Measurements from ENCODE around the gene ZMIZ1. TPM values are rescaled to one million over a fixed set of nuclear protein-coding genes. Genes with fewer than 3 reads are reported as not detected.
A peak's percentile ranks its signal among the peaks of the same experiment; 100 is the strongest.

Gene ZMIZ1
- total RNA-seq, 2 experiments from 2014 or later: 14.6 to 15.5 TPM

GRCh38 chr10:79320820-79321493 lies 252.2 kb downstream of the ZMIZ1 start:
- TF ChIP-seq CTCF (IDR thresholded peaks at IDR 0.05): no peak
- H3K36me3 Mint-ChIP-seq (ENCODE audit: low read depth): peaks cover 6% of the 10 kb centered on the region
- ChIA-PET POLR2A (no interaction called here), CTCF (no interaction called here)
- H3K27ac ChIP-seq (ENCODE audit: low read depth in 1 of 2, low read length in 2 of 2): no peak overlapping the region
- H3K27ac Mint-ChIP-seq: peak overlapping the region; percentile 11
- peak overlapping the region; percentile 2 for H3K4me3 Mint-ChIP-seq
- intact Hi-C loops (cut with DNase I, micrococcal nuclease): loop anchor here (10.0 kb wide), 2 partner anchors 76 to 256 kb away; partner anchors contain the start of gene ZMIZ1 (in 1 of the 2)
- H3K27me3 Mint-ChIP-seq: peaks cover 6% of the 10 kb centered on the region
- no peaks in the 10 kb centered on the region for H3K9me3 Mint-ChIP-seq
- H3K9me3 ChIP-seq (ENCODE audit: control insufficient read depth in 1 of 2, insufficient read depth in 1 of 2, low read length in 2 of 2): peaks cover 0 to 4% of the 10 kb centered on the region in 2 experiments
- H3K4me3 ChIP-seq (ENCODE audit: low read length): no peak overlapping the region
- peaks cover 93% of the 10 kb centered on the region for H3K4me1 Mint-ChIP-seq (ENCODE audit: low read depth)
- peak in 3 of 14 experiments; percentile 32 to 74 (median 64) for DNase-seq
- ATAC-seq (ENCODE audit: poor library complexity): no peak
- no peaks in the 10 kb centered on the region for H3K27me3 ChIP-seq (ENCODE audit: control insufficient read depth in 1 of 2, insufficient read depth in 2 of 2, low read length in 2 of 2)
- peaks cover 86% of the 10 kb centered on the region for H3K4me1 ChIP-seq (ENCODE audit: insufficient read depth, low read length)
- H3K36me3 ChIP-seq (ENCODE audit: insufficient read depth, low read length): no peaks in the 10 kb centered on the region

GRCh38 chr10:79321494-79321882 lies 252.7 kb downstream of the ZMIZ1 start:
- Histone ChIP-seq H3K9me3 (ENCODE audit: control insufficient read depth in 1 of 2, insufficient read depth in 1 of 2, low read length in 2 of 2) (peaks cover 0 to 4% of the 10 kb centered on the region in 2 experiments), H3K27me3 (ENCODE audit: control insufficient read depth in 1 of 2, insufficient read depth in 2 of 2, low read length in 2 of 2) (no peaks in the 10 kb centered on the region), H3K27ac (ENCODE audit: low read depth in 1 of 2, low read length in 2 of 2) (no peak overlapping the region), H3K4me3 (ENCODE audit: low read length) (no peak overlapping the region), H3K36me3 (ENCODE audit: insufficient read depth, low read length) (no peaks in the 10 kb centered on the region), H3K4me1 (ENCODE audit: insufficient read depth, low read length) (peaks cover 84% of the 10 kb centered on the region)
- DNase-seq (no peak), ATAC-seq (ENCODE audit: poor library complexity) (no peak)
- H3K9me3 Mint-ChIP-seq: no peaks in the 10 kb centered on the region
- TF ChIP-seq CTCF (IDR thresholded peaks at IDR 0.05): no peak
- peaks cover 87% of the 10 kb centered on the region for H3K4me1 Mint-ChIP-seq (ENCODE audit: low read depth)
- CTCF ChIA-PET: interaction anchor here (1.0 kb wide), 1 partner anchor 25 kb away, joined by 3 read pairs; no protein-coding TSS in a partner anchor
- POLR2A ChIA-PET: interaction anchor here (3.1 kb wide), 1 partner anchor 25 kb away, joined by 46 read pairs; the partner anchor contains the start of gene PPIF
- H3K36me3 Mint-ChIP-seq (ENCODE audit: low read depth): peaks cover 6% of the 10 kb centered on the region
- intact Hi-C loops (cut with DNase I, micrococcal nuclease): loop anchor here (10.0 kb wide), 2 partner anchors 77 to 257 kb away; partner anchors contain the start of gene ZMIZ1 (in 1 of the 2)
- H3K27me3 Mint-ChIP-seq: peaks cover 6% of the 10 kb centered on the region
- H3K27ac Mint-ChIP-seq: peak overlapping the region; percentile 93
- H3K4me3 Mint-ChIP-seq: no peak overlapping the region

GRCh38 chr10:79321951-79322350 lies 253.2 kb downstream of the ZMIZ1 start:
- peaks cover 0 to 4% of the 10 kb centered on the region in 2 experiments for H3K9me3 ChIP-seq (ENCODE audit: control insufficient read depth in 1 of 2, insufficient read depth in 1 of 2, low read length in 2 of 2)
- no peak for TF ChIP-seq CTCF (IDR thresholded peaks at IDR 0.05)
- ATAC-seq (ENCODE audit: poor library complexity) (no peak), DNase-seq (no peak)
- Mint-ChIP-seq H3K36me3 (ENCODE audit: low read depth) (peaks cover 6% of the 10 kb centered on the region), H3K9me3 (no peaks in the 10 kb centered on the region), H3K4me1 (ENCODE audit: low read depth) (peaks cover 83% of the 10 kb centered on the region), H3K4me3 (no peak overlapping the region), H3K27me3 (peaks cover 6% of the 10 kb centered on the region), H3K27ac (peak overlapping the region; percentile 93)
- H3K27ac ChIP-seq (ENCODE audit: low read depth in 1 of 2, low read length in 2 of 2): peak overlapping the region in 1 of 2 donors; percentile 67
- no peaks in the 10 kb centered on the region for H3K36me3 ChIP-seq (ENCODE audit: insufficient read depth, low read length)
- no peak overlapping the region for H3K4me3 ChIP-seq (ENCODE audit: low read length)
- peaks cover 84% of the 10 kb centered on the region for H3K4me1 ChIP-seq (ENCODE audit: insufficient read depth, low read length)
- CTCF ChIA-PET: interaction anchor here (1.0 kb wide), 1 partner anchor 25 kb away, joined by 3 read pairs; no protein-coding TSS in a partner anchor
- POLR2A ChIA-PET: interaction anchor here (1.9 to 3.1 kb wide), 2 partner anchors 25 to 35 kb away, joined by 13 to 46 read pairs; partner anchors contain the start of gene PPIF
- intact Hi-C loops (cut with DNase I, micrococcal nuclease): loop anchor here (10.0 kb wide), 2 partner anchors 77 to 257 kb away; partner anchors contain the start of gene ZMIZ1 (in 1 of the 2)
- no peaks in the 10 kb centered on the region for H3K27me3 ChIP-seq (ENCODE audit: control insufficient read depth in 1 of 2, insufficient read depth in 2 of 2, low read length in 2 of 2)

Data from CD4-positive, alpha-beta T cell (primary cell).